Measurements from ENCODE around the gene PDK2.
A peak's percentile ranks its signal among the peaks of the same experiment; 100 is the strongest.

PDK2 gene

DNA sequence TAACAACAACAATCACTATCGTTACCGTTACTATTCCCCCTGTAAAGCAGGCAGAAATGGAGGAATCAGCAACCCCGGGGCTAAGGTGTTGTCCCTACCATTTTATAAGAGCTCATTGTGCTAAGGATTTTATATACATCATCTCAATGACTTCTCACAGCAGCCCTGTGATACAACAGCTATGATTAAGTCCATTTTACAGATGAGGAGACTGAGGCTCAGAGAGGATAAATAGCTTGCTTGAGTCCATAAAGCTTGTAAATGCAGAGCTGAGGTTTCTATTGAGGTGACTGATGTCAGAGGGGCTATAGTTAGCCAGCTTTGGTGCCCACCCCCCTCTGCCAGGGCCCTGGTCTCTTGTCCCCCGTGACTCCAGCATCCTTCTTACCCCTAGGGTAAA is 16.7 kb upstream of the PDK2 start:
- no peak for DNase-seq (ENCODE audit: low read depth, low spot score)

- no peak for DNase-seq (ENCODE audit: low read depth, low spot score)
Measured at GRCh38 chr17:50079334-50080095, 15.6 kb upstream of the PDK2 start.

DNA sequence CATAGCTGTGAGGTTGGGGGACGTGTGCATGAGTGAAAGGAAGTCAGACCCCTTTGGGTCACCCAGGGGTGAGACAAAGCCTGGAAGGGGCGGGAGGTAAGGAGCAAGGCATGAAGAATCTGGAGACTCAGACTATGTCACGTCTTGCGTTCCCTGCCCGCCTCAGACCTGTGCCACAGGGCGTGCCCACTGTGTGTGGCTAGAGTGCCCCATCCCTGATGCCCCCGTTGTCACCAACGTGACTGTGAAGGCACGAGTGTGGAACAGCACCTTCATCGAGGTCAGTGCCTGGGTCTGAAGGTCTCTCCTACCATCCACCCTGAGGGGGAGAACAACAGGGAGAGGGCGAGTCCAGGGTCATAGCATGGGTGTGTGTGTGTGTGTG is 15.1 kb upstream of the PDK2 start:
- DNase-seq (ENCODE audit: low read depth, low spot score), result no peak

- no peak for DNase-seq (ENCODE audit: low read depth, low spot score)
Measured at GRCh38 chr17:50080827-50081226, 14.3 kb upstream of the PDK2 start.

DNA sequence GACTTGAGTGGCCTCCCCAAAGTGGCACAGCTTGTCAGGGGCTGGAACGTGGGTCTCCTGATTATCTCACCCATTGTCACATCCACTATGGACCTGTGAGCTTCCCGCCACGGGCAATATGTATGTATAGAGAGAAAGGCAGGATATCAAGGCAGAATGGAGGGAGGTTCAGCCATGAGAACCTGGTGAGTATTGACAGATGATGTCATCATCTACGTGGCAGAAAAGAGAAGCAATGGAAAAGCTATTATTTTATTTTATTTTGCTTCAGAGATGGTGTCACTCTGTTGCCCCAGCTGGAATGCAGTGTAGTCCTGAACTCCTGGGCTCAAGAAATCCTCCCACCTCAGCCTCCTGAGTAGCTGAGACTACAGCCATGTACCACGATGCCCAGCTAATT is 13.4 kb upstream of the PDK2 start:
- DNase-seq (ENCODE audit: low read depth, low spot score), result no peak

DNA sequence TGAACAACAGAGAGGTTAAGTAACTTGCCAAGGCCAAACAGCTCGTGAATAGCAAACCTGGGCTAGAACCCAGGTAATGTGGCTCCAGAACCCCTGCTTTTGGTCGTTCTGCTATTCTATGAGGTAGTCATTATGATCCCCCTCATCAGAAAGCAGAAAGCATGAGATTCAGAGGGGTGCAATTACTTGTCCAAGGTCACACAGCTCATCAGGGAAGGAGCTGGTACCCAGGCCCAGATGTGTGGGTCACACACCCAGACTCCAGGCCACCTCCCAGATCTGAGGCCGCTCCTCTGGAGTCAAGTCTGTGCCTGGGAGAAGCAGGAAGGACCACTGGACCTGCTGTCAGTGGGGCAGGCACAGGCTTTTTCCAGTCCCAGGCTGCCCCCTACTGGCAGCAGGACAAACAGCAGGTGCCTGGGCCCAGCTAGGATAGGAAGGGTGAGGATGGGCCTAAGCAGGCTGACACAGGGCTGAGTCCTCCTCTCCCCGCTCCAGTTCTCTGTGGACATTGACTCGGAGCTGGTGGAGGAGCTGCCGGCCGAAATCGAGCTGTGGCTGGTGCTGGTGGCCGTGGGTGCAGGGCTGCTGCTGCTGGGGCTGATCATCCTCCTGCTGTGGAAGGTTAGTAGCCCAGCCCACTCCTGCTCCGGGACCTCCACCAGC is 7.8 kb upstream of the PDK2 start:
- peak; percentile 39 for DNase-seq (ENCODE audit: low read depth, low spot score)

GRCh38 chr17:50087912-50088405 is 7.2 kb upstream of the PDK2 start:
- DNase-seq (ENCODE audit: low read depth, low spot score), result no peak

DNA sequence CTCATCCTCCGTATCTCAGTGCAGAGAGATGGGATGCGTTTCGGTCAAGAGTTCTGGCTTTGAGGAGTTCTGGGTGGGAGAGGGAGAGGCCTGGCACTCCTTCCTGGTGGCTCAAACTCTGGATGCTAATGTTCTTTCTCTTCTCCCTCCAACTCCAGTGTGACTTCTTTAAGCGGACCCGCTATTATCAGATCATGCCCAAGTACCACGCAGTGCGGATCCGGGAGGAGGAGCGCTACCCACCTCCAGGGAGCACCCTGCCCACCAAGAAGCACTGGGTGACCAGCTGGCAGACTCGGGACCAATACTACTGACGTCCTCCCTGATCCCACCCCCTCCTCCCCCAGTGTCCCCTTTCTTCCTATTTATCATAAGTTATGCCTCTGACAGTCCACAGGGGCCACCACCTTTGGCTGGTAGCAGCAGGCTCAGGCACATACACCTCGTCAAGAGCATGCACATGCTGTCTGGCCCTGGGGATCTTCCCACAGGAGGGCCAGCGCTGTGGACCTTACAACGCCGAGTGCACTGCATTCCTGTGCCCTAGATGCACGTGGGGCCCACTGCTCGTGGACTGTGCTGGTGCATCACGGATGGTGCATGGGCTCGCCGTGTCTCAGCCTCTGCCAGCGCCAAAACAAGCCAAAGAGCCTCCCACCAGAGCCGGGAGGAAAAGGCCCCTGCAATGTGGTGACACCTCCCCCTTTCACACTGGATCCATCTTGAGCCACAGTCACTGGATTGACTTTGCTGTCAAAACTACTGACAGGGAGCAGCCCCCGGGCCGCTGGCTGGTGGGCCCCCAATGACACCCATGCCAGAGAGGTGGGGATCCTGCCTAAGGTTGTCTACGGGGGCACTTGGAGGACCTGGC is 6.0 kb upstream of the PDK2 start:
- no peak for DNase-seq (ENCODE audit: low read depth, low spot score)

DNA sequence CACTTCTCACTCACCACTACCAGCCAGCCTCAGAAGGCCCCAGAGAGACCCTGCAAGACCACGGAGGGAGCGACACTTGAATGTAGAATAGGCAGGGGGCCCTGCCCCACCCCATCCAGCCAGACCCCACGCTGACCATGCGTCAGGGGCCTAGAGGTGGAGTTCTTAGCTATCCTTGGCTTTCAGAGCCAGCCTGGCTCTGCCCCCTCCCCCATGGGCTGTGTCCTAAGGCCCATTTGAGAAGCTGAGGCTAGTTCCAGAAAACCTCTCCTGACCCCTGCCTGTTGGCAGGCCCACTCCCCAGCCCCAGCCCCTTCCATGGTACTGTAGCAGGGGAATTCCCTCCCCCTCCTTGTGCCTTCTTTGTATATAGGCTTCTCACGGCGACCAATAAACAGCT is 5.1 kb upstream of the PDK2 start:
- DNase-seq (ENCODE audit: low read depth, low spot score), result no peak

- DNase-seq (ENCODE audit: low read depth, low spot score), result no peak
Measured at GRCh38 chr17:50090971-50091917, 3.9 kb upstream of the PDK2 start.

DNA sequence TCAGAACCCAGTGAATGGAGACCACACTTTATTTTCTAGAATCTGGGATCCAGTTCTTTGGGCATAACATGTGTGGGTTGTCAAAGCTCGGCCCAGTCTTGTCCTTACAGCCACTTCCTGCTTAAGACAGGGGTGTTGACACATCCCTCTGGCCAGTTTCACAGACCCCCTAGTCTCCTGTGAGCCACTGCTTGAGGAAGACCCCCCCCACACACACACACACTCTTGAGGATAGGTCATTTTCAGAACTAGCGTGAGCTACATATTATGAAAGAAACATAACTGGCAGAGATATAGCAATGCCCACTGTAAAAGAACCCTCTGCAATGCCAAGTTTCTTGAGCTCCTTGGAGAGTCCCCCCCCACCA is 3.2 kb upstream of the PDK2 start:
- no peak for DNase-seq (ENCODE audit: low read depth, low spot score)

DNA sequence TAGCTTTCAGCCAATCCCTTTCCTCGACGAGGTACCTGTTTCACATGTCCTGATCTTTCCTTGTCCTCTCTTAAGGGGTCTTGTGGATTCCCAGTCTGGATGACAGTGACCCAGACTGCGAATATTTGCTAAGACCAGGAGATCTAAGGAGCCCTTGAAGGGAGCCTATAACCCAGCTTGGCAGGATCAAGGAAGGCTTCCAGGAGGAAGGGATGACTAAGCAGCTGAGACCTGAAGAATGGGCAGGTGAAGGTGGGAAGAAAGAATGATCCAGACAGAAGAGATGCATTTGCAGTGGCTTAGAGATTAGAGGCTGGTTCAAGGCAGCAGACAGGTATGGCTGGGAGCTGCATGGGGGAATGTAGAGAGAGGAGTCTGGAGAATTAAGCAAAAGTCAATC is 1.9 kb upstream of the PDK2 start:
- no peak for DNase-seq (ENCODE audit: low read depth, low spot score)

- DNase-seq (ENCODE audit: low read depth, low spot score), result no peak
Measured at GRCh38 chr17:50093807-50094206, 1.3 kb upstream of the PDK2 start.

DNA sequence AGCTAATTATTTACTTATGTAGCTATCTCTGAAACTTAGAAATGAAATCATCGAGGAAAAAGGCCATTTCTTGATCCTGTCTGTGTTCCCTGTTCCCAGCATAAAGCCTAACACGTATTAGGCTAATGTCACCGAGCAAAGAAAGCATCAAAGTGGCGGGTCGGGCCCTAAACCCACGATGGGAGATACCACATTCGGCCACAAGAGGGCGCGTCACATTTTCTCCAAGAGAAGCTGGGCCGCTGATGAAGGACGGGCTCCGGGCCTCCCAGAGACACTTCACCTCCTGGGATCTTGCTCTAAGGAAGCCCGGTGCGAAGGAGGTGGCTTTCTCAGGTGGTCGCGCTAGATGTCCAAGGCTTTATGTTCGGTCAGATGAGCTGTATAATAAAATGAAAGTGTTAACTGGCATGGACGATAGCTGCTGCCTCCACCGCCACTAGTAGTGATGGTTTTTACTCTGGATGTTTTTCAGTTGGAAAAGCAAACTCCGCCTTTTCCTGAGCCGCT is 853 bp upstream of the PDK2 start:
- DNase-seq (ENCODE audit: low read depth, low spot score), result peak; percentile 82

DNA sequence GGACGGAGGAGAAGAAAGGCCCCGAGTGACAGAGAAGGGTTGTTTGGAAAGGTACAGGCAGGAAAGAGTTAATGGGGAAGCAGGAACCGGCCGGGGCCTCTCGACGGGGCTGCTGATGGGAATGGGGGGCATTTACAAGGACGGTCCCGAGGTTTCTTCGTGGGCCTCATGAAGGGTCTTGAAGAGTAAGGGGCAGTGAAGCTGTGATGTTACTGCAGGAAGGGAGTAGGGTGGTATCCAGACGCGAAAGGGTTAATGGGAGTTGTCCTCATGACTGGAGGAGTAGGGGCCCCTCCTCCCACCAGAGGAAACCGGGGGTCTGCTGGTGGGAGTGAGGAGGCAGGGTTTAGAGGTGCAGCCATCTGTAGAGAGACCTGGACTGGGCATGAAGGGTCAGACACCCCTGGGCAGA is 481 bp downstream of the PDK2 start:
- no peak for DNase-seq (ENCODE audit: low read depth, low spot score)

- DNase-seq (ENCODE audit: low read depth, low spot score), result no peak
Measured at GRCh38 chr17:50096092-50096491, 941 bp downstream of the PDK2 start.

- no peak for DNase-seq (ENCODE audit: low read depth, low spot score)
Measured at GRCh38 chr17:50096758-50097157, 1.6 kb downstream of the PDK2 start.

GRCh38 chr17:50097455-50097854 is 2.3 kb downstream of the PDK2 start:
- DNase-seq (ENCODE audit: low read depth, low spot score), result no peak

DNA sequence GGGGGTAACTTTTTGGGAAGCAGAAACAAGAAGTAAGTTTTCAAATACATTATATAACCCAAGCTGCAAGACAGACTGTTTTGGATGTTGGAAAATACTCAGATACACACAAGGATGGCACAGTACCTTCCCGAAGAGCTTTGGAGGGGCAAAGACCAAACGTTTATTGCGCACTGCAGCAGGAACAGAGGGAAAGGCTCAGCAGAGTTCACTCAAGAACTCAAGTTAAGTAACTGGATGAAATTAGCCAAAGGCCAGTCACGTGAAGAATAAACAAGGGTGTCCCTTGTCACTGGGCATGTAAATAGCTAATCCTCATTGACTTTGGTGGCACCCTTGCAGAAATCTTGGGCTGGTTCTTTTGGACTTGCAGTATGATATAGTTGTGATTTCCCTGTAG is 2.8 kb downstream of the PDK2 start:
- no peak for DNase-seq (ENCODE audit: low read depth, low spot score)

DNA sequence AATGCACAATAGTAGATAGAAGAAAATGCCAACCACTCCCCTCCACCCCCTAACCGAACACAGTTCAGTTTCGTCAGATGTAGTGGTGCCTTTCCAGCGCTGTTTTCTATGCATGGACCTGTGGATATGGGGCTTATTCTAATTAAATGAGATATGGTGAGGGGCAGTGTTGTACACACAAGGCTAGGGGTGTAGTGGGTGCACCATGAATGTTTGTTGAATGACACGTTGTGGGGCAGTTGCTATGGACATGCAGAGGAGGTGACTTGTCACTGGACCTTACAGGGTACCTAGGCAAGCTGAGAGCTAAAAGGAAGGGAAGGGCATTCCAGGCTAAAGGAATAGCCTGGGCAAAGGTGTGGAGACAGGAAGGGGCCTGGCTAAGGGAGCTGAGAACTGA is 3.4 kb downstream of the PDK2 start:
- DNase-seq (ENCODE audit: low read depth, low spot score), result no peak

DNA sequence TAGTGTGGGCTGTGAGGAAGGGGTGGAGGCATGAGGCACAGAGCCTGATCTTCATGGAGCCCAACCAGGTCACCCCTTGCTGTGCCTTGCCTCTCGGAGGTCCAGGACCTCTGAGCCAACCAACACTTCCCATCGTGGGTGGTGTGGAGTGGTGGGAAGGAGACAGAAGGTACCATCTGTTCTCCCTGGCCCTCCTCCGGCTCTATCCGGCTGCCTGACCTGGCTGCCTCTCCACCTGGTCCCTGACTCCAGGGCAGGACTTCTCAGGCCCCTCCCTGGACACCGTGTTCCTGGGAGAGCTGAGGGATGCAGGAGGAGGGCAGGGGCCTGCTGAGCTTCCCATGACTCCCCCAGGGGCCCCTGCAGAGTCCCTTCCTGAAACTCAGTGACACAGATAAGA is 3.9 kb downstream of the PDK2 start:
- no peak for DNase-seq (ENCODE audit: low read depth, low spot score)
